GM12865 (cell line): ENCODE data around the gene RASL12.

Source experiments
- DNase-seq: peaks from one replicate; pipeline ENCODE4 v3.0.0; 2010; ENCODE audit warnings: low read depth
- H3K4me3 ChIP-seq: 2 replicates; pipeline ENCODE4 v1.5.1; 2011; ENCODE audit warnings: mild to moderate bottlenecking, low read depth, low read length, control low read depth
- CTCF ChIP-seq: IDR thresholded peaks from 2 replicates; pipeline ENCODE4 v1.5.1; 2011; ENCODE audit warnings: low read length, control low read depth, low read depth, inconsistent platforms; ENCODE audit not compliant: insufficient read depth; ENCODE audit errors: missing control alignments

Gene RASL12

GRCh38 chr15:65072617-65073016 lies 4.8 kb upstream of the RASL12 start:
- no peak for TF ChIP-seq CTCF
- no peak for DNase-seq

GRCh38 chr15:65072027-65072426 lies 4.2 kb upstream of the RASL12 start:
- no peak for TF ChIP-seq CTCF
- no peak overlapping the region for H3K4me3 ChIP-seq

More at GRCh38 chr15:65072617-65073016, 4.8 kb upstream of the RASL12 start:
- no peak overlapping the region for H3K4me3 ChIP-seq

GRCh38 chr15:65071381-65071811 lies 3.6 kb upstream of the RASL12 start:
- DNase-seq: no peak
- H3K4me3 ChIP-seq: no peak overlapping the region
- no peak for TF ChIP-seq CTCF

More at GRCh38 chr15:65072027-65072426, 4.2 kb upstream of the RASL12 start:
- no peak for DNase-seq

- H3K4me3 ChIP-seq: no peak overlapping the region
- no peak for TF ChIP-seq CTCF
- DNase-seq: no peak
These were observed 2.2 kb upstream of the RASL12 start for GRCh38 chr15:65069779-65070546.

- no peak for TF ChIP-seq CTCF
- no peak overlapping the region for H3K4me3 ChIP-seq
- DNase-seq: no peak
These were observed 1.4 kb upstream of the RASL12 start for GRCh38 chr15:65069179-65069578.

GRCh38 chr15:65068403-65068788 lies 605 bp upstream of the RASL12 start:
- no peak overlapping the region for H3K4me3 ChIP-seq
- DNase-seq: no peak
- no peak for TF ChIP-seq CTCF

- TF ChIP-seq CTCF: no peak
- DNase-seq: no peak
- no peak overlapping the region for H3K4me3 ChIP-seq
These were observed 510 bp downstream of the RASL12 start for GRCh38 chr15:65067317-65067644.
